Hepatocyte (in vitro differentiated cells): ENCODE results near the gene JOSD2. TPM values are rescaled to one million over a fixed set of nuclear protein-coding genes. Genes with fewer than 3 reads are reported as not detected.

Experiments
- DNase-seq: peaks from one replicate; pipeline ENCODE4 v3.0.0-alpha.2; 2016; ENCODE audit warnings: low spot score
- H2AFZ ChIP-seq: fragments of 200-600 bp; sonication (generic); 2 replicates; pipeline ENCODE4 v1.6.0; 2016; ENCODE audit warnings: antibody characterized with exemption, mild to moderate bottlenecking
- H3K27ac ChIP-seq: fragments of 200-600 bp; sonication (generic); 2 replicates; pipeline ENCODE4 v1.5.1; 2016; ENCODE audit warnings: mild to moderate bottlenecking
- H3K27me3 ChIP-seq: fragments of 200-600 bp; sonication (generic); 2 replicates; pipeline ENCODE4 v1.6.1; 2016
- H3K36me3 ChIP-seq: fragments of 200-600 bp; sonication (generic); replicated peaks from 2 replicates; pipeline ENCODE4 v1.5.1; 2016; ENCODE audit warnings: low read depth; ENCODE audit not compliant: insufficient read depth
- H3K4me1 ChIP-seq: fragments of 200-600 bp; sonication (generic); 2 replicates; pipeline ENCODE4 v1.5.1; 2016; ENCODE audit warnings: mild to moderate bottlenecking, moderate library complexity; ENCODE audit not compliant: insufficient read depth
- H3K4me2 ChIP-seq: fragments of 200-600 bp; sonication (generic); 2 replicates; pipeline ENCODE4 v1.6.0; 2016
- H3K4me3 ChIP-seq: fragments of 200-600 bp; sonication (generic); 2 replicates; pipeline ENCODE4 v1.5.1; 2016; ENCODE audit warnings: mild to moderate bottlenecking
- H3K79me2 ChIP-seq: fragments of 200-600 bp; sonication (generic); 2 replicates; pipeline ENCODE4 v1.6.0; 2017; ENCODE audit warnings: mild to moderate bottlenecking
- H3K9me2 ChIP-seq: fragments of 200-600 bp; sonication (generic); replicated peaks from 2 replicates; pipeline ENCODE4 v1.6.0; 2017; ENCODE audit warnings: mild to moderate bottlenecking; ENCODE audit not compliant: insufficient read depth
- H3K9me3 ChIP-seq: fragments of 200-600 bp; sonication (generic); 2 replicates; pipeline ENCODE4 v1.5.1; 2016; ENCODE audit warnings: low read depth, mild to moderate bottlenecking
- H4K20me1 ChIP-seq: fragments of 200-600 bp; sonication (generic); 2 replicates; pipeline ENCODE4 v1.6.0; 2016; ENCODE audit warnings: mild to moderate bottlenecking; ENCODE audit not compliant: insufficient read depth, poor library complexity, severe bottlenecking
- EZH2 ChIP-seq: fragments of 200-600 bp; sonication (generic); IDR thresholded peaks from 2 replicates; pipeline ENCODE4 v1.6.1; 2016; ENCODE audit warnings: antibody characterized with exemption, mild to moderate bottlenecking, borderline replicate concordance
- EZH2phosphoT487 ChIP-seq: fragments of 200-600 bp; sonication (generic); IDR thresholded peaks from one replicate; pipeline ENCODE4 v1.6.1; 2018; ENCODE audit warnings: antibody characterized with exemption, mild to moderate bottlenecking, low read depth, moderate library complexity; ENCODE audit not compliant: unreplicated experiment, severe bottlenecking
- WGBS: methylation state at CpG from one replicate; pipeline ENCODE4 v1.1.6; 2016; ENCODE audit warnings: low lambda C conversion rate; ENCODE audit errors: missing lambda C conversion rate; 5-methylcytosine and 5-hydroxymethylcytosine counted together
- polyA plus RNA-seq: library from polyadenylated mRNA; unstranded; fragments of >200 nt; fragmentation: Nextera tagmentation; extraction: Ambion mirVana; gene quantifications from 2 replicates; pipeline ENCODE4 v1.2.1, GENCODE V29; 2016
- total RNA-seq: library from RNA; depleted of rRNA; stranded (reverse); fragments of >200 nt; gene quantifications from 2 replicates; pipeline ENCODE4 v1.2.3, GENCODE V29; 2014
- TF ChIP-seq, protein P1 (sequence below): fragments of 200-600 bp; sonication (generic); IDR thresholded peaks from 2 replicates; pipeline ENCODE4 v1.5.1; 2016; ENCODE audit warnings: antibody characterized with exemption, mild to moderate bottlenecking; ENCODE audit not compliant: poor library complexity

The JOSD2 gene
- total and polyA plus RNA-seq, 2 experiments from 2014 or later: 19.0 to 82.9 TPM

DNA sequence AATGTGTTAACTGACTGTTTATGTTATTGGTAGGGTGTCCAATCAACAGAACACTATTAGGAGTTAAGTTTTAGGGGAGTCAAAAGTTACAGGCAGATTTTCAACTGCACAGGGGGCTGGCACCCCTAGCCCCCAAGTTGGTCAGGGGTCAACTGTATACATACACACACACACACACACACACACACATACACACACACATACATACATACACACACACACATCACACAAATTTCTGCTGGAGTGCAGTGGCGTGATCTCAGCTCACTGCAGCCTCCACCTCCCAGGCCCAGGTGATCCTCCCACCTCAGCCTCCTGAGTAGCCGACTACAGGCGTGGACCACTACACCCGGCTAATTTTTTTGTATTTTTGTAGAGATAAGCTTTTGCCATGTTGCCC, 47.0 kb upstream of the JOSD2 start:
- Histone ChIP-seq H3K27me3 (peaks cover 9% of the 10 kb centered on the region), H4K20me1 (no peaks in the 10 kb centered on the region), H3K27ac (no peak overlapping the region), H3K9me2 (no peaks in the 10 kb centered on the region), H3K79me2 (no peaks in the 10 kb centered on the region), H2AFZ (no peak overlapping the region), H3K9me3 (no peaks in the 10 kb centered on the region), H3K4me3 (no peak overlapping the region), H3K4me2 (no peak overlapping the region), H3K4me1 (peaks cover 3% of the 10 kb centered on the region), H3K36me3 (no peaks in the 10 kb centered on the region)
- 94% methylated on average over 4 of the region's 4 CpGs for WGBS
- TF ChIP-seq EZH2phosphoT487: no peak
- no peak for DNase-seq

DNA sequence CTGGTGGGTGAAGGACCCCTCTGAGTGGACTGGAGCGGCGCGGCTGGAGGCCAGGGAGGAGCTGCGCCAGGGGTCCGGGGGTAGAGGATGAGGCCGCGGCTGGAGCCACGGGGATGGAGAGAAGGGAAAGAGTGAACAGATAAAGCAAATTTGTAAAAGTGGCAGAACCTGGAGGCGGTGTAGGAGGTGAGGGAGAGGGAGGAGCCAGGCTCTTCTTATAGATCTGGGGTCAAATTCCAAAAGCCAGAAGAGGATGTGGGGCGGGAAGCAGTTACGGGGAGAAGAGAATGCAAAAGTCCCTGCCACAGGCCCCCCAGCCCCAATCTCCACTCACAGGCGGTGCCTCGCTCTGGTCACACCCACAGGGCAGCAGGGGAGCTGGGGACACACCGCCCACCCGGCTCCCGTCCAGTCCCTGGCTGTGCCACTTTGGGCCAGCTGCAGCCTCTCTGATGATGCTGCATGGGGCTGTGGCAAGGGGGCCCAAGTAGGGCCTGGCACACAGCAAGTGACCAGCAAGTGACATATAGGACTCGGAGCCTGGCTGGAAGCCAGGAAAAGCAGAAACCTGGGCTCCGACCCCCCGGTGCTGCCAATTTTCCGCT, 46.1 kb upstream of the JOSD2 start:
- Histone ChIP-seq H3K4me1 (peaks cover 3% of the 10 kb centered on the region), H3K36me3 (no peaks in the 10 kb centered on the region), H3K9me3 (no peaks in the 10 kb centered on the region), H4K20me1 (no peaks in the 10 kb centered on the region), H3K9me2 (no peaks in the 10 kb centered on the region), H3K4me2 (peak overlapping the region; percentile 99), H3K79me2 (no peaks in the 10 kb centered on the region), H3K4me3 (no peak overlapping the region), H2AFZ (peak overlapping the region; percentile 41), H3K27ac (peak overlapping the region; percentile 65), H3K27me3 (peaks cover 12% of the 10 kb centered on the region)
- 27% methylated on average over 12 of the region's 20 CpGs for WGBS
- peak; percentile 60 for DNase-seq
- TF ChIP-seq EZH2phosphoT487 (no peak), EZH2 (no peak)
- TF ChIP-seq, protein P1, sequence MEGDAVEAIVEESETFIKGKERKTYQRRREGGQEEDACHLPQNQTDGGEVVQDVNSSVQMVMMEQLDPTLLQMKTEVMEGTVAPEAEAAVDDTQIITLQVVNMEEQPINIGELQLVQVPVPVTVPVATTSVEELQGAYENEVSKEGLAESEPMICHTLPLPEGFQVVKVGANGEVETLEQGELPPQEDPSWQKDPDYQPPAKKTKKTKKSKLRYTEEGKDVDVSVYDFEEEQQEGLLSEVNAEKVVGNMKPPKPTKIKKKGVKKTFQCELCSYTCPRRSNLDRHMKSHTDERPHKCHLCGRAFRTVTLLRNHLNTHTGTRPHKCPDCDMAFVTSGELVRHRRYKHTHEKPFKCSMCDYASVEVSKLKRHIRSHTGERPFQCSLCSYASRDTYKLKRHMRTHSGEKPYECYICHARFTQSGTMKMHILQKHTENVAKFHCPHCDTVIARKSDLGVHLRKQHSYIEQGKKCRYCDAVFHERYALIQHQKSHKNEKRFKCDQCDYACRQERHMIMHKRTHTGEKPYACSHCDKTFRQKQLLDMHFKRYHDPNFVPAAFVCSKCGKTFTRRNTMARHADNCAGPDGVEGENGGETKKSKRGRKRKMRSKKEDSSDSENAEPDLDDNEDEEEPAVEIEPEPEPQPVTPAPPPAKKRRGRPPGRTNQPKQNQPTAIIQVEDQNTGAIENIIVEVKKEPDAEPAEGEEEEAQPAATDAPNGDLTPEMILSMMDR: no peak

DNA sequence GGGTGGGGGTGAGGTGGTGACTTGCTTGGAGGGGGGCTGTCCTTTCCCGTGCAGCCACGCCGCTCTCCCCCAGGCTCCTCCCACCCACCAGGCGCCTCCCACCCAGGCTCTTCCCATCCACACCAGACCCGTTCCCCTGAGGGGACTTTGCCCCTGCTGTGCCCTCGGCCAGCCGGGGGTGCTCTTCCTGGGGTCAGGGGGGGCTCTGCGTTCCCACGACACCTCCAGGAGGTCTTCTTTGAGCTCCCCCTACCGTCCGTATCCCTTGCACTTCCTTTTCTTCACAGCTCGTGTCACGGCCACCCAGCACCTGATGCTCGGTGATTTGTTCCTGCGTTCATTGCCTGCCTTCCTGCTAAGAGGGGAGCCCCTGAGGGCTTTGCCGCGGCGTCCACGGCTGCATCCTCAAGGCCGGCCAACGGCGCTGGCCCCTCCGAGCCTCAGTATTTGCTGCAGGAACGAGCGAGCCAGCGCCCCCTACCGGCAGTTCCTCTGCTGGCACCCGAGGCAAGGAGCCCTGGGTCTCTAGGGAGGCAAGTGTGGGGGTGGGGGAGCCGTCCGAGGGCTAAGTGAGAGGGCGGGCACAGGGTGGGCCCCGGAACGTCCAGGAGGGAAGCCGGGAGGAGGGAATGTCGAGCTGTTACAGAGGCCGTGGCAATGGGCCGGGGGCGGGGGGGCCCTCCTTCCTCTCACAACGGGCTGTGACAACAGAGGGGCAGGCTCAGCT, 45.5 kb upstream of the JOSD2 start:
- Histone ChIP-seq H3K4me3 (peak overlapping the region; percentile 55), H3K27ac (peak overlapping the region; percentile 65), H2AFZ (peak overlapping the region; percentile 81), H3K36me3 (no peaks in the 10 kb centered on the region), H3K79me2 (no peaks in the 10 kb centered on the region), H3K9me3 (no peaks in the 10 kb centered on the region), H4K20me1 (no peaks in the 10 kb centered on the region), H3K4me2 (peak overlapping the region; percentile 99), H3K4me1 (peaks cover 3% of the 10 kb centered on the region), H3K9me2 (no peaks in the 10 kb centered on the region), H3K27me3 (peaks cover 17% of the 10 kb centered on the region)
- WGBS: 1% methylated on average over 25 of the region's 39 CpGs
- peak; percentile 92 for DNase-seq
- TF ChIP-seq EZH2: no peak
- TF ChIP-seq, protein P1: peak; percentile 98
